ENCODE data around the gene EPS15. TPM values are rescaled to one million over a fixed set of nuclear protein-coding genes. Genes with fewer than 3 reads are reported as not detected.

Gene EPS15
- total and polyA plus RNA-seq, 2 donors: 28.9 to 35.3 TPM

DNA sequence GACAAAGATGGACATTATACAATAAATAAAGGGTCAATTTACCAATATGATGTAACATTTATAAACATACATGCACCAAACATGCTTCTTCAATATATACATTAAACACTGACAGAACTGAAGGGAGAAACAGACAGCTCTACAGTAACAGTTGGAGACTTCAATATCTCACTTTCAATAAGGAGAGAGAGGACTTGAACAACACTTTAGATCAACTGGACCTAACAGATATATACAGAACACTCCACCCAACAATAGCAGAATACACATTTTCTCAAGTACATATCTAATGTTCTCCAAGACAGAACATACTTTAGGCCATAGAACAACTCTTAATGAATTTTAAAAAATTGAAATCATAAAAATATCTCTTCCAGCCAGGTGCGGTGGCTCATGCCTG is 138.1 kb downstream of the EPS15 start:
- Histone ChIP-seq H3K4me1 (ENCODE audit: control insufficient read depth in 2 of 2, insufficient read depth in 2 of 2, low read length in 2 of 2) (no peaks in the 10 kb centered on the region), H3K36me3 (ENCODE audit: control insufficient read depth in 2 of 2, insufficient read depth in 2 of 2, low read length in 1 of 2) (peaks cover 10 to 12% of the 10 kb centered on the region in 2 donors), H3K9me3 (ENCODE audit: control insufficient read depth in 2 of 2, insufficient read depth in 1 of 2, low read length in 1 of 2) (no peaks in the 10 kb centered on the region), H3K27ac (ENCODE audit: low read depth in 1 of 2, low read length in 1 of 2) (no peak overlapping the region), H3K4me3 (ENCODE audit: low read length in 2 of 2) (no peak overlapping the region), H3K27me3 (ENCODE audit: control insufficient read depth in 2 of 2, insufficient read depth in 1 of 2, low read length in 1 of 2) (no peaks in the 10 kb centered on the region)
- WGBS: 100% methylated on average over 1 of the region's 1 CpG
- DNase-seq (ENCODE audit: low read depth in 6 of 9, low spot score in 9 of 9): no peak

GRCh38 chr1:51378871-51379270 is 140.2 kb downstream of the EPS15 start:
- Histone ChIP-seq H3K27ac (ENCODE audit: low read depth in 1 of 2, low read length in 1 of 2) (no peak overlapping the region), H3K4me3 (ENCODE audit: low read length in 2 of 2) (no peak overlapping the region), H3K27me3 (ENCODE audit: control insufficient read depth in 2 of 2, insufficient read depth in 1 of 2, low read length in 1 of 2) (no peaks in the 10 kb centered on the region), H3K36me3 (ENCODE audit: control insufficient read depth in 2 of 2, insufficient read depth in 2 of 2, low read length in 1 of 2) (peaks cover 9 to 10% of the 10 kb centered on the region in 2 donors), H3K4me1 (ENCODE audit: control insufficient read depth in 2 of 2, insufficient read depth in 2 of 2, low read length in 2 of 2) (no peaks in the 10 kb centered on the region), H3K9me3 (ENCODE audit: control insufficient read depth in 2 of 2, insufficient read depth in 1 of 2, low read length in 1 of 2) (no peaks in the 10 kb centered on the region)
- 97% methylated on average over 6 of the region's 6 CpGs for WGBS
- no peak for DNase-seq (ENCODE audit: low read depth in 6 of 9, low spot score in 9 of 9)

- peaks cover 12 to 22% of the 10 kb centered on the region in 2 donors for H3K36me3 ChIP-seq (ENCODE audit: control insufficient read depth in 2 of 2, insufficient read depth in 2 of 2, low read length in 1 of 2)
- no peak overlapping the region for H3K27ac ChIP-seq (ENCODE audit: low read depth in 1 of 2, low read length in 1 of 2)
- no peak overlapping the region for H3K4me3 ChIP-seq (ENCODE audit: low read length in 2 of 2)
- DNase-seq (ENCODE audit: low read depth in 6 of 9, low spot score in 9 of 9): no peak
- H3K4me1 ChIP-seq (ENCODE audit: control insufficient read depth in 2 of 2, insufficient read depth in 2 of 2, low read length in 2 of 2): no peaks in the 10 kb centered on the region
- no peaks in the 10 kb centered on the region for H3K27me3 ChIP-seq (ENCODE audit: control insufficient read depth in 2 of 2, insufficient read depth in 1 of 2, low read length in 1 of 2)
- H3K9me3 ChIP-seq (ENCODE audit: control insufficient read depth in 2 of 2, insufficient read depth in 1 of 2, low read length in 1 of 2): no peaks in the 10 kb centered on the region
- over 99% methylated on average over 3 of the region's 3 CpGs for WGBS
These were observed 145.2 kb downstream of the EPS15 start for GRCh38 chr1:51373898-51374297.

GRCh38 chr1:51372561-51372960 is 146.5 kb downstream of the EPS15 start:
- no peak for DNase-seq (ENCODE audit: low read depth in 6 of 9, low spot score in 9 of 9)
- H3K4me3 ChIP-seq (ENCODE audit: low read length in 2 of 2): no peak overlapping the region
- H3K27ac ChIP-seq (ENCODE audit: low read depth in 1 of 2, low read length in 1 of 2): no peak overlapping the region
- no peaks in the 10 kb centered on the region for H3K4me1 ChIP-seq (ENCODE audit: control insufficient read depth in 2 of 2, insufficient read depth in 2 of 2, low read length in 2 of 2)
- H3K27me3 ChIP-seq (ENCODE audit: control insufficient read depth in 2 of 2, insufficient read depth in 1 of 2, low read length in 1 of 2): no peaks in the 10 kb centered on the region
- no peaks in the 10 kb centered on the region for H3K9me3 ChIP-seq (ENCODE audit: control insufficient read depth in 2 of 2, insufficient read depth in 1 of 2, low read length in 1 of 2)
- H3K36me3 ChIP-seq (ENCODE audit: control insufficient read depth in 2 of 2, insufficient read depth in 2 of 2, low read length in 1 of 2): peaks cover 12 to 20% of the 10 kb centered on the region in 2 donors

- Histone ChIP-seq H3K27me3 (ENCODE audit: control insufficient read depth in 2 of 2, insufficient read depth in 1 of 2, low read length in 1 of 2) (no peaks in the 10 kb centered on the region), H3K27ac (ENCODE audit: low read depth in 1 of 2, low read length in 1 of 2) (no peak overlapping the region), H3K36me3 (ENCODE audit: control insufficient read depth in 2 of 2, insufficient read depth in 2 of 2, low read length in 1 of 2) (peaks cover 14 to 17% of the 10 kb centered on the region in 2 donors), H3K9me3 (ENCODE audit: control insufficient read depth in 2 of 2, insufficient read depth in 1 of 2, low read length in 1 of 2) (no peaks in the 10 kb centered on the region), H3K4me3 (ENCODE audit: low read length in 2 of 2) (no peak overlapping the region), H3K4me1 (ENCODE audit: control insufficient read depth in 2 of 2, insufficient read depth in 2 of 2, low read length in 2 of 2) (no peaks in the 10 kb centered on the region)
- DNase-seq (ENCODE audit: low read depth in 6 of 9, low spot score in 9 of 9): no peak
- WGBS: 94% methylated on average over 4 of the region's 4 CpGs
These were observed 149.9 kb downstream of the EPS15 start for GRCh38 chr1:51369171-51369570.

DNA sequence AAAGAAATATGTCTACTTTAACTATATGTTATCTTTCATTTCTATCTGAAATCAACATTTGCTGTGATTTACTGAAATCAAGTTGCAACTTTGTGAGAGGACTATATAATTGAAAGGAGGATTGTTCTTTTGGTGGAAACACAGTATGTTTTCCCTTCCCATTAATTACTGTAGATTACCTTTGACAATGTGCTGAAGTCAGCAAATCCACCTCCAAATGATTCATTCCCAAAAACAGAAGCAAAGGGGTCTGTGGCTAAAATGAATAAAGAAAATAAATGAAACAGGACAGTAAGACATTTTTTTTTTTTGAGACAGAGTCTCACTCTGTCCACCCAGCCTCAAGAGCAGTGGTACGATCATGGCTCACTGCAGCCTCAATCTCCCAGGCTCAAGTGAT is 153.3 kb downstream of the EPS15 start:
- WGBS: 100% methylated on average over 1 of the region's 1 CpG
- Histone ChIP-seq H3K27ac (ENCODE audit: low read depth in 1 of 2, low read length in 1 of 2) (no peak overlapping the region), H3K36me3 (ENCODE audit: control insufficient read depth in 2 of 2, insufficient read depth in 2 of 2, low read length in 1 of 2) (peaks cover 5 to 14% of the 10 kb centered on the region in 2 donors)

DNA sequence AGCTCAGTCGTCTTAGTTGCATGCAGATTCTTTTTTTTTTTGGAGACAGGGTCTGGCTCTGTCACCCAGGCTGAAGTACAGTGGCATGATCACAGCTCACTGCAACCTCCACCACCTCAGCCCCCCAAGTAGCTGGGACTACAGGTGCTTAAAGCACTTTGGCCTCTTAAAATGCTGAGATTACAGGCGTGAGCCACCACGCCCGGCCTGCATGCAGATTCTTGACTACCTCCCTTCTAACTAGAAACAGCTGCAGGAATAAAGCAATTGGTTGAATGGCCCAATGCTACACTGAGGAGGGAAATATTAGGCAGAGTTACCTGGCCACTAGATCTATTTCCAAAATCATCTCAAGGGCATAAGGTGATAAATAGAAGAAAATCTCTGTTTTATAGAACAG is 159.2 kb downstream of the EPS15 start:
- no peaks in the 10 kb centered on the region for H3K27me3 ChIP-seq (ENCODE audit: control insufficient read depth in 2 of 2, insufficient read depth in 1 of 2, low read length in 1 of 2)
- no peak overlapping the region for H3K4me3 ChIP-seq (ENCODE audit: low read length in 2 of 2)
- H3K4me1 ChIP-seq (ENCODE audit: control insufficient read depth in 2 of 2, insufficient read depth in 2 of 2, low read length in 2 of 2): no peaks in the 10 kb centered on the region
- no peak for DNase-seq (ENCODE audit: low read depth in 6 of 9, low spot score in 9 of 9)
- WGBS: 99% methylated on average over 4 of the region's 4 CpGs
- peaks cover 5 to 23% of the 10 kb centered on the region in 2 donors for H3K36me3 ChIP-seq (ENCODE audit: control insufficient read depth in 2 of 2, insufficient read depth in 2 of 2, low read length in 1 of 2)
- no peak overlapping the region for H3K27ac ChIP-seq (ENCODE audit: low read depth in 1 of 2, low read length in 1 of 2)
- no peaks in the 10 kb centered on the region for H3K9me3 ChIP-seq (ENCODE audit: control insufficient read depth in 2 of 2, insufficient read depth in 1 of 2, low read length in 1 of 2)

More for the DNA sequence above, 153.3 kb downstream of the EPS15 start:
- no peak overlapping the region for H3K4me3 ChIP-seq (ENCODE audit: low read length in 2 of 2)
- H3K4me1 ChIP-seq (ENCODE audit: control insufficient read depth in 2 of 2, insufficient read depth in 2 of 2, low read length in 2 of 2): no peaks in the 10 kb centered on the region
- H3K27me3 ChIP-seq (ENCODE audit: control insufficient read depth in 2 of 2, insufficient read depth in 1 of 2, low read length in 1 of 2): no peaks in the 10 kb centered on the region
- no peaks in the 10 kb centered on the region for H3K9me3 ChIP-seq (ENCODE audit: control insufficient read depth in 2 of 2, insufficient read depth in 1 of 2, low read length in 1 of 2)
- no peak for DNase-seq (ENCODE audit: low read depth in 6 of 9, low spot score in 9 of 9)

DNA sequence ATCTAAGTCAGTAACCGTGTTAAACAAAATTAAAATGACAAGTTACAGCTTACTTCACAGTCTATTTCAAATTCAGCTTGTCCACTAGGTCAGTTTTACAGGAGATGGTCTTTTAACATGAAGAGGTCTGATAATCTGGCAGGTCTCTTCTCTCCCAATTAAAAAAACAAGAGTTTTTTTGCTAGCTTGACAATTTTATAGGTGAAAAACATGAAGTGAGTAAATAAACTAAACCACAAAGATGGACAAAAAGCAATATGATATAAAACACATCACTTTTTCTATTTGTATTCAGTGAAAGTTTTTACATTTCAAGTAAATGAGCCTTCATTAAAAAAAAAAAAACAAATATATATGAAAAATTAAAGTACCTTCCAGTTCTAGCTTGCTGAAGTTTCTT is 163.7 kb downstream of the EPS15 start:
- Histone ChIP-seq H3K9me3 (ENCODE audit: control insufficient read depth in 2 of 2, insufficient read depth in 1 of 2, low read length in 1 of 2) (no peaks in the 10 kb centered on the region), H3K27ac (ENCODE audit: low read depth in 1 of 2, low read length in 1 of 2) (no peak overlapping the region), H3K36me3 (ENCODE audit: control insufficient read depth in 2 of 2, insufficient read depth in 2 of 2, low read length in 1 of 2) (peaks cover 3 to 10% of the 10 kb centered on the region in 2 donors), H3K4me1 (ENCODE audit: control insufficient read depth in 2 of 2, insufficient read depth in 2 of 2, low read length in 2 of 2) (no peaks in the 10 kb centered on the region), H3K27me3 (ENCODE audit: control insufficient read depth in 2 of 2, insufficient read depth in 1 of 2, low read length in 1 of 2) (no peaks in the 10 kb centered on the region), H3K4me3 (ENCODE audit: low read length in 2 of 2) (no peak overlapping the region)
- DNase-seq (ENCODE audit: low read depth in 6 of 9, low spot score in 9 of 9): no peak
- WGBS: 99% methylated on average over 1 of the region's 1 CpG

GRCh38 chr1:51354416-51354815 is 164.7 kb downstream of the EPS15 start:
- Histone ChIP-seq H3K9me3 (ENCODE audit: control insufficient read depth in 2 of 2, insufficient read depth in 1 of 2, low read length in 1 of 2) (no peaks in the 10 kb centered on the region), H3K4me1 (ENCODE audit: control insufficient read depth in 2 of 2, insufficient read depth in 2 of 2, low read length in 2 of 2) (no peaks in the 10 kb centered on the region), H3K36me3 (ENCODE audit: control insufficient read depth in 2 of 2, insufficient read depth in 2 of 2, low read length in 1 of 2) (peaks cover 3 to 10% of the 10 kb centered on the region in 2 donors), H3K27ac (ENCODE audit: low read depth in 1 of 2, low read length in 1 of 2) (no peak overlapping the region), H3K27me3 (ENCODE audit: control insufficient read depth in 2 of 2, insufficient read depth in 1 of 2, low read length in 1 of 2) (no peaks in the 10 kb centered on the region), H3K4me3 (ENCODE audit: low read length in 2 of 2) (no peak overlapping the region)
- WGBS: 76% methylated on average over 3 of the region's 3 CpGs
- no peak for DNase-seq (ENCODE audit: low read depth in 6 of 9, low spot score in 9 of 9)

DNA sequence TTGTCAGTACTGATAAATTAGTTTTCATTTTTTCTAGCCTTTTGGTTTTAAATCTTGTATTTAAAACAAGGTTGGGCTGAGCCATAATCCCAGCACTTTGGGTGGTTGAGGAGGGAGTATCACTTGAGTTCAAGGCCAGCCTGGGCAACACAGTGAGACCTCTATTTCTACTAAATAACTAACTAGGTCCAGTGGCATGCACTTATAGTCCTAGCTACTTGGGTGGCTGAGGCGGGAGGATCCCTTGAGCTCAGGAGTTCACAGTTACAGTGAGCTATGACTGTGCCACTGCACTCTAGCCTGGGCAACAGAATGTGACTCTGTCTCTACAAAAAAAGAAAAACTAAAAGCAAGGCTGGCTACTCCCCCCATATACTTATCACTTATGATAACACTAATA is 167.2 kb downstream of the EPS15 start:
- 100% methylated on average over 1 of the region's 1 CpG for WGBS
- Histone ChIP-seq H3K9me3 (ENCODE audit: control insufficient read depth in 2 of 2, insufficient read depth in 1 of 2, low read length in 1 of 2) (no peaks in the 10 kb centered on the region), H3K27ac (ENCODE audit: low read depth in 1 of 2, low read length in 1 of 2) (no peak overlapping the region), H3K4me3 (ENCODE audit: low read length in 2 of 2) (no peak overlapping the region), H3K36me3 (ENCODE audit: control insufficient read depth in 2 of 2, insufficient read depth in 2 of 2, low read length in 1 of 2) (peaks cover 3 to 6% of the 10 kb centered on the region in 2 donors), H3K27me3 (ENCODE audit: control insufficient read depth in 2 of 2, insufficient read depth in 1 of 2, low read length in 1 of 2) (no peaks in the 10 kb centered on the region), H3K4me1 (ENCODE audit: control insufficient read depth in 2 of 2, insufficient read depth in 2 of 2, low read length in 2 of 2) (no peaks in the 10 kb centered on the region)
- DNase-seq (ENCODE audit: low read depth in 6 of 9, low spot score in 9 of 9): no peak

Measured in thymus (tissue), 11 donors.